GM18499 (cell line): Measurements from ENCODE around the gene RPE65.
A peak's percentile ranks its signal among the peaks of the same experiment; 100 is the strongest.
"Not testable (repeated sequence)": the region's sequence is repeated elsewhere in the genome, so short reads cannot be mapped to it uniquely, and the experiment has no call there.

Experiments
- ATAC-seq: cut with Tn5 transposase; IDR thresholded peaks from one replicate; pipeline ENCODE4 v1.9.1; 2021; ENCODE audit warnings: moderate number of reproducible peaks; ENCODE audit not compliant: insufficient read depth, unreplicated experiment

RPE65 gene

DNA sequence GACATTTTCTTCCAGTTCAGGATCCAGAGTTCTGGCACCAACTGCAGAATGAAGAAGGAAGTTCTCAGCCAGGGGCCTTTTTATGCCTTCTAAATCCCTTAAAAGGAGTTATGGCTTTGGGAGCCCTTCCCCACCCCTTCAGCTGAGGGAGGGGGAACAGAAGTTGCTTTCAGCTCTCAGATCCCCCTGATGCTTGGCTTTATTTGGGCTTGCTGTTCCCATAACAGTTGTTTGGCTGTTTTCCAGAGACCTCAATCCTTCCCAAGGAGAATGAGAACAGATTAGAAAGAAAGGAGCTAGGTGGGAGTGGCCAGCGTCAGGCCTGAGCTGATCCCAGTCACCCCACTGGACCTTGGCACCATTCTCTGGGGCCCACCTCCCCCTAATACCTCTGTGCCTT, at the start of gene RPE65:
Gene RPE65, minus strand, starts transcription at position 54 of the 400 bp plus-strand sequence. Its CDS starts 49 bp downstream, at position 5.
- ATAC-seq: no peak

DNA sequence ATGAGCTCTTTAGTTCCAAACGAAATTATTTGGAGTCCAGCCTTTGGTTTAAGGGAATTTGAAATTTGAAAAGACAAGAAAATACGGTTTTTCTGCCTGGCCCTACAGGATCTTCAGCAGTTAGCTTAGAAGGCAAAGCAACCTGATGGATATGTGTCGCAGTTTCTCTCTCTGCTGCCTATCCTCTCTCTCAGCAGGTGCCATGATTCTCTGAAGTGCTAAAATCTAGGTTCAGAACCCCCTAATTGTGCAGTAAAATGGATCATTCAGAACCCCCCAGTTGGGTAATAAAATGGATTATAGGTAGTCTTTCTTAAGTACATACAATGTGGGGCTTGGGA, 47.6 kb upstream of the RPE65 start:
- ATAC-seq: no peak

DNA sequence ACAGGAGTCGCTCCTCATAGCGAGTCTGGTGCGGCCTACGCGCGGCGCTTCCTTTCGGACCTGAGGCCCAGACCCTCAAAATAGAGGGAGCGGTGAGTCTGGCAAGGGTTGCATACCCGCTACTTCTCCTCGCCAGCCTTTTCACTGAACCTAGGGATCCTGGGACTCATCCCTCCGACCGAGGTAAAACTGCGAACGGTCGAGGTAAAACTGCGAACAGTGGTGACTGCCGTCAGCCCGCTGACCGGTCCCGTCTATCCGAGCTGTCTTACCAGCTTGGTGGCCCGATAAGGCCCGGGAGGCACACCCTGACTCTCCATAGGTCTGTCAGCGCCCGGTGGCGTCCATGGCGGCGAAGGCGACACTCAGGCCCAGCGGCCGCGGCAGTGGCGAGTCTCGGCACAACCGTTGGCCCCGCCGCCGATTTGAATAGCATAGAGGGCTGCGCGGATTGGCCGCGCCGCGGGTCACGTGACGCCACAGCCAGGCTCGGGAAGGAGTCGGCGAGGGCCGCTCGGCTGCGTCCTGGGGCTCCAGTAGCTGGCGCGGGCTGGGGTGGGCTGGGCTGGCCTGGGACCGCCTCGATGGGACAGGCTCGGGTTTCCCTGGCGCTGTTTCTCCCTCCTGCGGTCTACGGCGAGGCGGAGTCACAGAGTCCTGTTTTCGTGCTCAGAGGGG, 47.1 kb upstream of the RPE65 start, which contains the start of gene DEPDC1:
Gene DEPDC1, minus strand, starts transcription at position 403 of the 678 bp plus-strand sequence. Its CDS starts 83 bp downstream, at position 320.
- peak; percentile 85 for ATAC-seq

DNA sequence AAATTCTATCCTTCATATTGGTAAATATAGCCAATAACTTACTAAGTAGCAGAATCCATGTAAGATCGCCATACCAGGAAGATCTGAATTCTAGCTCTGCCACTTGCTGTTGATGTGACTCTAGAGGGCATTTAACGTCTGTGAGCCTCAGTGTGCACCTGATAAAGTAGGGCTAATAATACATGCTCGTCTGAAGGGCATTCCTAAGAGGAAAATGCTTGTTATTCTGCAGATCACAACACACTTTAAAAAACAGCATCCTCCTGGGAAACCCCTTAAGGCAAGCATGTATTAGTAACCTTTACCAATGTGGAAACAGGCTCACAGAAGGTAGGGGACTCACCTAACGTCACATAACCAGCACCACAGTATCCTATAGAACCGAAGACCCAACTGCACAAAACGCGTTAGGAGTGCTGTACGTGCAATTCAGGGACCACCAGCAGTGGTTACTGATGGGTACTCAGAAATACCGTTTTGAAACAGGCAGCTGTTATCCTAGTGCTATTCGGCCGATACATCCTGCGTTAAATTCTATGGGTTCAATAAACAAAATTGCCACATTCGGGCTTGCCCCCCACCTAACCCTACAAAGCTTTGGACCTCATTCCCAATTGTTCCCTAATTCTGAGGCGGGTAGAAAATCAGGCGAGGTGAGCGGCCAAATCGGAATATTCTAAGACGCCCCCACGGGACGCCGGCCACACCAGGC, 46.4 kb upstream of the RPE65 start:
- ATAC-seq: no peak

DNA sequence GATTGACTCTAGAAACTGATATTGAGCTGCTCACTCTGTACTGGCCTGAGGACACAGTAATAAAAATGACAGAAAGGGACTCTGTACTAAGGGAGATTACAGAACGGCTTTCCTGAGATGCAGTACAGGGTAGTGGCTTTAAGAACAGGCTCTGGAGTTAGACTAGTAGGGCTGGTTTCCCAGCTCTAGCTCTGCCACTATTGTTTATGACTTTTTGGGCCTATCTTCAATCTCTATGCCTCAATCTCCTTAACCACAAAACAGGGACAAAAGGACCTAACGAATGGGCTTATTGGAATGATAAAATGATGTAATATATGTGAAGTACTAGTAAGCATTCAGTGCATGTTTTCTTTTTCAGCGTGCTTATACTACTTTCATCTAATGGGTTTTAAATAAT, 45.8 kb upstream of the RPE65 start:
- no peak for ATAC-seq

DNA sequence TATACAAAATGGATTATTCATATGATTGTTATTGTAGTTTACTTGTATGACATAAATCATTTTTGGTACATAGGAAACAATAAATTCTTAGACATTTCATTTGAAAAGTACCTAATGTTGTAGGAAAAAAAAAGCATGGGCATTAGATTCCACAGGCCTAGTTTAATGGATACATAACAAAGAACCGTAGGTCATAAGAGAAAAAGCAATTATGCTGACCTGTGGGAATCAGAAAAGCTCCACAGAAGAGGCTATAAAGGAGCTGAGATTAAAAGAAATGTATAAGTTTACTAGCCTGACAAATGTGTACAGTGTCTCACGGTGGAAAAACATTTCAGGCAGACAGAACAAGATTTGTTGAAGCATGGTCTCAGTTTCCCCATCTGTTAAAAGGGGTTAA, 43.4 kb upstream of the RPE65 start:
- no peak for ATAC-seq

DNA sequence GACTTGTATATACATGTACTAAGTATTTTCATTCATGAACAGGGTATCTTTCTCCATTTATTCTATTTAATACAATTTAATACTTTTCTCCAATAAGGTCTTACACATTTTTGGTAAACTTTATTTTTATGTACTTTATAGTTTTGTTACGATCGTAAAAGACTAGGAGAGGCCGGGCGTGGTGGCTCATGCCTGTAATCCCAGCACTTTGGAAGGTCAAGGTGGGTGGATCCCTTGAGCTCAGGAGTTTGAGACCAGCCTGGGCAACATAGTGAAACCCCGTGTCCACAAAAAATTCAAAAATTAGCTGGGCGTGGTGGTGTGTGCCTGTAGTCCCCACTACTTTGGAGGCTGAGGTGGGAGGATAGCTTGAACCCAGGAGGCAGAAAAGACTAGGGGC, 42.5 kb upstream of the RPE65 start:
- not testable (repeated sequence) for ATAC-seq

DNA sequence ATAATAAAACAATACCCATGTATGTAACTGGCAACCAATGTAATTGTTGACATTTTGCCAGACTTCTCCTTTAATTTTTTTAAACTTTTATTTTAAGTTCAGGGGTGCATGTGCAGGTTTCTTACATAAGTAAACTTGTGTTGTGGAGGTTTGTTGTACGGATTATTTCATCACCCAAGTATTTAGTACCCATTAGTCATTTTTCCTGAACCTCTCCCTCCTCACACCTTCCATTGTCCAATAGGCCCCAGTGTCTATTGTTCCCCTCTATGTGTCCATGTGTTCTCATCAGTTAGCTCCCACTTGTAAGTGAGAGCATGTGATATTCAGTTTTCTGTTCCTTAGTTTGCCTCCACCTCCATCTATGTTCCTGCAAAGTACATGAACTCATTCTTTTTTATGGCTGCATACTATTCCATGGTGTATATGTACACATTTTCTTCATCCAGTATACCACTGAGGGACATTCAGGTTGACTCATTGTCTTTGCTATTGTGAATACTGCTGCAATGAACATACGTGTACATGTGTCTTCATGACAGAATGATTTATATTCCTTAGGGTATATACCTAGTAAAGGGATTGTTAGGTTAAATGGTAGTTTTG, 40.4 kb upstream of the RPE65 start:
- ATAC-seq: no peak

DNA sequence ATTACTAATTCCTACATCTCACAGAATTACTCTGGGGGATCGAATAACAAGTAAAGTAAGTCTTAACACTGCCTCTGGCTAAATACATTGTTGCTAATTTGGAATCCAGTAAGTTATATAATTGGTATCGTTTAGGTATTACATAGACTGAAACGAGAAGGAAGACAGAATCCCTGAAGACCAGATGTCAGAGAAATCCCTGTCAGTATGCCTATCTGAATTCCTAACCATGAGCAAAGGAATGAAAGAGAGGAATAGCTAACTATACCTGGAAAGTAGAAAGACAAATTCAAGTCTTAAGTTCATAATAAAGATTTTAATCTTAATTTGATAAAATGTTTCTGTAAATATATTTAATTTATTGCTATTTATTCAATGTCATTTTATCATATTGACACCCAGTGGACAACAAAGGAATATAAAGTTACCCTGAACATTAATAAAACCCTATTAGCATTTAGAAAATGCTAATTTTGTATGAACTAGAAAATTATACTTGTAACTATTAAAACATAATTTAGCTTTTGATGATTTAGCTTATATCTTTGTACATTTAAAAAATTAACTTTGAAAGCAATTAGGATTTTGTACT, 35.8 kb upstream of the RPE65 start:
- ATAC-seq: no peak

DNA sequence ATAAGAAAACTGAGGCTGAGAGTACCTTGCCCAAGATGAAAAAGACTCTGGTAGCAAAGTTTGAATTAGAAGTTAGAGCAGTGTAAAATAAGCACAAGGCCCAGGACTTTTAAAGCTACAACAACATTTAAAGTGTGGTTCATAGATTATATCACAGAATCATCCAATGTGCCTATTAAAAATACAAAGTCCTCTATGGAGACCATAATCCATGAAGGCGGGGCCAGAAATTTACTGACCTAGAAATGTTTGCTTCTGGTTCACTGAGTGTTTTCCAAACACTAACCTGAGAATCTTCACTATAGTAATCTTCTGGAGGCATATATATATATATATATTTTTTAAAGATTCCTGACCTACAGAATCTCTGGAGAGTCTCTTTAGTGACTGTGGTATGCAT, 34.9 kb upstream of the RPE65 start:
- no peak for ATAC-seq

DNA sequence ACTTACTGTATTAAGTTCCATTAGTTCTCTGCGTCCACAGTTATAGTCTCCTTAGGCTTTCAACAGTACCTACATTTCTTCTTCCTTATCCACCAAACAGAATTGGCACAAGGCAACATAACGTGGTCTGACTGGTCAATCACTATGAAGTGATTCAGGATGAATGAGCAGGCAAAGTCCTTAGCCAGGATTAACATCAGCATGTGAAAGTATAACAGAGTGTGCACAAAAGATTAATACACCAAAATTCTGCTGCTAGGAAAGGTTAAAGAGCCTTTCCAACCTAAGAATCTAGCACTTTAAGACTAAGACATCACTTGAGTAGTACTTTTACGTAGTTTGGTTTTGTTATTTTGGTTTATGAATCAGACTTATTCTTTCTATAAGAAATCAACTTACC, 31.3 kb upstream of the RPE65 start:
- ATAC-seq: no peak

DNA sequence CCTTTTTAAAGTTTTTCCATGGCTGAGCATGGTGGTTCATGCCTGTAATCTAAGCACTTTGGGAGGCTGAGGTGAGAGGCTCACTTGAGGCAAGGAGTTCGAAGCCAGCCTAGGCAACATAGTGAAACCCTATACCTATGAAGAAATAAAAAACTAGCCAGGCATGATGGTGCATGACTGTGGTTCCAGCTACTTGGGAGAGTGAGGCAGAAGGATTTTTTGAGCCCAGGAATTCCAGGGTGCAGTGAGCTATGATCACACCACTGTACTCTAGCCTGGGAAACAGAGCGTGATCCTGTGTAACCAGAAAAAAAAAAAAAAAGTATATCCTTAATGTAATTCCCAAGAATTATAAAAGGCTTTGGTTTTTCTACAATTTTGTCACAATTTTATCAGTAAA, 29.7 kb upstream of the RPE65 start:
- no peak for ATAC-seq

DNA sequence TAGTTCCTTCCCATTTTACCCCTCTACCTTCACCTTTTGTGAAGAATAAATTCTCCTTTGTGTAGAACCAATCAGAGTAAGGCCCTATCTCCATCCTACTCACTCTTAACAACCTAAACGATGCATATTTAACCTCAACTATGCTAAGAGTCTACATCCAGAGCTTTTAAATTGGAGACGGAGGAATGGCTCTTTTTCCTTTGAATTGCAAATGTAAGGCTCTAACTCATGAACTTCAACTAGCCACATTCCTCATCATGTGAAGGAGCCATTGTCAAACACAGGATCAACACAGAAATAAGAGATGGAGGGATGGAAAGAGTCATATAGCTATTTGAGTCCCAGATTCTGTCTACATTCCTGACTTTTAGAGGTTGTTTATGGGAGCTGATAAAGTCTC, 28.9 kb upstream of the RPE65 start:
- no peak for ATAC-seq

DNA sequence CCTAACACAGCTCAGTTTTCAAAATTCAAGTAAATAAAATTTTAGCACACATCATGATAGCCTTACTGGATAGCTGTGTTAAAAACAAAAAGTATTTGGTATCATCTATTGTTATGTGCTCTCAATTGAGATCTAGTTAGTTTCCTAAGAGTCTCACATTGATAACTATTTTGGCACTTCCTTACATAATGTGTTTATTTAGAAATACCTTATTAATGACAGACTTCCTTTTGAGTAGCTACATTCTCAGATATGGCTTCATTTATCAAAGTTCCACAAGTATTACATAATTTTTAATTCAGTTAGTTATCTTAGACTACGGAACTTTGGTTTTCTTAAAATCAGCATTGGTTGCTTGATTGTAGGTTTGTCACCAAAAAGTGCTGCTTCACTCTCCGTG, 26.9 kb upstream of the RPE65 start:
- ATAC-seq: not testable (repeated sequence)

DNA sequence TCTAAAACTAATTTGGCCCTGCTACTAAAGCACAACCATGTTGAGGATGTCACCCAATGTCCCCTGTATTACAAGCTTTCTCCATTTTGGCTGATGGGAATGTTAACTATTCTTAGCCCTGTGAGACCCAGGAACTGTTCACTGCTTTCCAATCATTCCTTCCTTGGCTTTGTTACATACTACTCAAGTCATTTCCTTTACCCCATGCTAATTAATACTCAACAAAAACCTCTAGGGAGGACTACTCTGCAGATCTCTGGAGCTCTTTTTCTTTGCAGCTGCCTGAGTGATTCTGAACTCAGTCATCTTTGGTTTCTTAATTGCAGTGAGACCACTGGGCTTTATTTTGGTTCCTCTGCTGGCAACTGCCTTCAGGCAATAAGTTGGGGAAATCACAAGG, 23.3 kb upstream of the RPE65 start:
- ATAC-seq: no peak

DNA sequence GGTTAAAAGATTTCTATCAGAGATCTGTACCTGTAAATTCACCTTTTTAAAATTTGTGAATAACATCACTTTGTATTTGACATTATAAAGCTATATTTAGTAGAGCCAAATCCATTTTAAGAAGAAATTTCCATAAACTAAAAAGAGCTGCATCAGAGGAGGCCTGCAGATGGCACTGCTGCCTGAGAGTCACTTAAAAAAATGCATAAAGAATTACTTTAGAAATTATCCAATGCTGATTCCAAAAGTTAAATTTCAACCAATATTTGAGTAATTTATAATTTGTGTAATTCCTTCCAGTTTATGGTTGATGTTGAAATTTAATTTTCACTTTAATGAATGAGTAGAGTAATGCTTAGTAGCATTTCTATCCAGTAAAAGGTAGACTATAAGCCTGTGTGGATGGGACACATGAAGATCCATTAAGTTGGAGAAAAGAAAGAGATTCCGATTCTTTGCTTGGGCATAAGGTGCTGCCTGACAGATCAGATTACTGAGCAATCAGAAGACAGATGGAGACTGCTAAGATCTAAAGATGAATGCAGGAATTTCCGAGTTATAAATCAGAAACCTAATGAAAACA, 20.7 kb upstream of the RPE65 start:
- no peak for ATAC-seq

DNA sequence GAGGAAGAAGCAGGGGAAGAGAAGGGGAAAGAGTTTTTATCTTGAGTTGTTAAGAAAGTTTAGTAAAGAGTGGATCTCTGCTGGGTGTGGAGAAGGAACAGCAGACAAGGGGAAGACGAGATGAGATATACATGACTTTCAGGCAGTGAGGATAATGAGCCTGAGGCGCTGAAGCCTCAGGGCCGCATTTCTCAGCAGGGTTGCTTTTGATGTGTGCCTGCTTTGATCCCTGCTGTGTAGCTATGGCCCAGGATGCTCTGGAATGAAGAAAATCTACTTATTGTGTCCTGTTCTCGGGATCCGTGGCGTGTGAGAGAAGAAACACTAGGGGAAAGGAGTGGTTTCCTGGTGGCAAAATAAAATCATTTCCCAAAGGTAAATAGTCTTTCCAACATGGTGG, 15.1 kb upstream of the RPE65 start:
- no peak for ATAC-seq

DNA sequence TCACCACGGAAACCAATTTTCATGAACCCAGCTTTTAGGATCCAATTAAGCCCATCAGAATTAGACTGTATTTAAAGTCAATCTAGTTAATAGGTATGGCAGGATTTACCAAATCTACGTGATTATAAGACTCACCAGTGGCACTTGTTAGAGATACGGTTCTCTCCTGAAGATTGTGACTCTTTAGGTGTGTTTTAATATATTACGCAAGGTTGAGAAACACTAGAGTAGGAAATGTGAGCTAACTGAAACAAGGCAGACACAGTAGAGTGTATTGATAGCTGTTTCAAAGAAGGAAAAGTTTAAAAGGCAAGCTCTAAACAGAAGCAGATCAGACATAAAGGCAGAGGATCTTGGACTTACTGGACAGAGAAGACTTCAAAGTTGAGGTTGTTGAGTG, 11.2 kb upstream of the RPE65 start:
- no peak for ATAC-seq

DNA sequence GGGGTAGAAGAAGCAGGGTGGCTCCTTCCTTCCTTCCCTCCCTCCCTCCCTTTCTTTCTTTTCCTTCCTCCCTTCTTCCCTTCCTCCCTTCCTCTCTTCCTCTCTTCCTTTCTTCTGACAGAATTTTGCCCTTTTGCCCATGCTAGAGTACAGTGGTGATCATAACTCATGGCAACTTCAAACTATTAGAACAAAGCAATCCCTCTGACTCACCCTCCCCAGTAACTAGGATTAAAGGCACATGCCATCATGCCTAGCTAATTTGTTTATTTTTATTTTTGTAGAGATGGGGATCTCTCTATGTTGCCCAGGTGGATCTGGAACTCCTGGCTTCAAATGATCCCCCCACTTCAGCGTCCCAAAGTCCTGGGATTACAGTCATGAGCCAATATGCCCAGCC, 10.0 kb upstream of the RPE65 start:
- no peak for ATAC-seq

DNA sequence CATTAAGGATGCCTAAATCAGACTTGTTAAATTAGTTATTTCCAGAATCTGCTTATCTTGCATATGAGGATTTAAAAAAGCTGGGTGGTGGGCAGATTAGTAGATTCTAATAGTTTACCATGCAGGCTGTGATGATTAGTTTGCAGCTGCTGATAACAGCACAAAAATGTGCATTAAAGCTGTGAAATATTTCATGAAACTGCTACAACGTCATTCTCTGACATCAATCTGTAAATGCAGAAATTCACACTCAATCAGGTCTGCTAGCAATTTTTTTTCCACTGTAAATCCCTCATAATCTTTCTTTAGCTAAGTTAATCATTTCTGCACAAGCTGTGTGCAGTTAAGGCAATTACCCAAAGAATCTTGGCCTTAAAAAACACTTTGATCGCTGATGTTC, 9.3 kb upstream of the RPE65 start:
- ATAC-seq: no peak

DNA sequence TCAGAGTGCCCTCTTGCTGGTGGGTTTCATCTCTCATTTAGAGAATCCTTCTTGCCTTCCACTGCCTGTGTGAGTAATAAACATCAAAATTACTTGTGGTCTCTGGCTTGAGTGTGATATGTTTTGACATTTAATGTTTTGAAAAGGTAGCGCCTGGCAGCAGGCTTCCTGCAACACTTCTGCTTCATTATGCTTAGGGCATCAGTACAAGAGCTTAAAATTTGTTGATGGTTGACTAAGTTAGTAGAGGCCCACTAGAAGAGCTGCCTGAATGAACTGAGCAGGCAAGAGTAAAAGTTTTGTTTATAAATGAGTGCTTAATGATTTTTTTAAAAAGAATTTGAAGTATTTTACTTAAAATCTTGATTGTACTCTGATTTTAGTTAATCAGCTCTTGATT, 6.4 kb upstream of the RPE65 start:
- no peak for ATAC-seq
